ENCODE data around the gene AP4B1.
A peak's percentile ranks its signal among the peaks of the same experiment; 100 is the strongest.
"Not testable (repeated sequence)": the region's sequence is repeated elsewhere in the genome, so short reads cannot be mapped to it uniquely, and the experiment has no call there.

AP4B1 gene

DNA sequence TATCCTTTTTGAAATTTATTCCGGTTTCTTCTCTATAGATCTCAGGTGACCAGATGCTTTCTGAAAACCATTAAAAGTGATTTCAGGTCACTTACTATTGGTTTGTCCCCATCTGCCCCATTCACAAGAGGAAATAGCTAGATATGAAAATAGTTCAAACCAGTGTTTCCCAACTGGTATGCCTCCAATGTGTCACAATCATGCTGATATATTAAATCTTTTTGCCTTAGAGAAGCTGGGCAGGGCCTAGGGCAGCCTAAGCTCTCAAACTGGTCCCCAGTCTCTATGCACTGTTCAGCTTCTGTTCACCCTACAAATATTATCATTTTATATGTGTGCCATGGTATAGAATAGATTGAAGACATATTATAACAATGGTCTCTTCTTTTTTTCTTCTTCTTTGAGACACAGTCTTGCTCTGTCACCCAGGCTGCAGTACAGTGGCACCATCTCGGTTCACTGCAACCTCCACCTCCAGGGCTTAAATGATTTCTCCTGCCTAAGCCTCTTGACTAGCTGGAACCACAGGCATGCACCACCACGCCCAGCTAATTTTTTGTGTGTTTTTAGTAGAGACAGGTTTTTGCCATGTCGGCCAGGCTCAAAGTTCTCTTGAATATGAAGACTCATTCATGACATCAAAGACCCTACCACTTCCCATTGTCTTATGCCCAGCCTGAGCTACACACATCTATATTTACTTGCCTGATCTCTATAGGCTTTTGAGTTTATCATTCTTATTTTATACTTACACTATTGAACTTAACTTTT, 48.8 kb downstream of the AP4B1 start:
- peak in 1 of 3 donors; percentile 41 for DNase-seq

DNA sequence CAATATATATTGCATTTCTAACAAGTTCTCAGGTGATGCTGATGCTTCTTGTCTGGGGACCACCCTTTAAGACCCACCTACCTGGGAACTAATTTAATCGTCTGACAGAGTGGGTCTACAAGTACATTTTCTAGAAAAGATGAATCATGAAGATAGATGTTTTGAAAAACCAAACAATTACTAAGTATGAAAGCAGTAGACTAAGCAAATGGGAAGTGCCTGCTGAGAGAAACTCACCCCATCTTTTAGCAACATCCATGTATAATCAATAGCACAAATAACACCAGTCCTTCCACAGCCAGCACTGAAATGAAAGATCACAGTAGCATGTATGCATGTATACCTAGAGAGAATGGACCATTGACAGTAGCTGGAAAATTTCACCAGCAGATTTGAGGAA, 50.4 kb downstream of the AP4B1 start:
- DNase-seq = no peak

DNA sequence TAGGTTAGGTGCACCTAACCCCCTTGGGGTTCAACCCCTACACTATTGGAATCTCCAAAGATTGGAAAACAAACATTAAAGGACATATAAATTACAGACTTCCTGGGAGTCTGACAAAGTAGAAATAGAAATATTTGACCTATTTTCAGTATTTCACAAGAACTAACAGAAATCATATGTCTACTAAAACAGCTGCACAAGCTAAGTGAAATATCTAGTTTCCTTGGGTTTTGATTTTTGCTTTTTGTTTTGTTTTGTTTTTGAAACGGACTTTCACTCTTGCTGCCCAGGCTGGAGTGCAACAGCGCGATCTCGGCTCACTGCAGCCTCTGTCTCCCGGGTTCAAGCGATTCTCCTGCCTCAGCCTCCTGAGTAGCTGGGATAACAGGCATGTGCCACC, 51.9 kb downstream of the AP4B1 start:
- not testable (repeated sequence) for DNase-seq

DNA sequence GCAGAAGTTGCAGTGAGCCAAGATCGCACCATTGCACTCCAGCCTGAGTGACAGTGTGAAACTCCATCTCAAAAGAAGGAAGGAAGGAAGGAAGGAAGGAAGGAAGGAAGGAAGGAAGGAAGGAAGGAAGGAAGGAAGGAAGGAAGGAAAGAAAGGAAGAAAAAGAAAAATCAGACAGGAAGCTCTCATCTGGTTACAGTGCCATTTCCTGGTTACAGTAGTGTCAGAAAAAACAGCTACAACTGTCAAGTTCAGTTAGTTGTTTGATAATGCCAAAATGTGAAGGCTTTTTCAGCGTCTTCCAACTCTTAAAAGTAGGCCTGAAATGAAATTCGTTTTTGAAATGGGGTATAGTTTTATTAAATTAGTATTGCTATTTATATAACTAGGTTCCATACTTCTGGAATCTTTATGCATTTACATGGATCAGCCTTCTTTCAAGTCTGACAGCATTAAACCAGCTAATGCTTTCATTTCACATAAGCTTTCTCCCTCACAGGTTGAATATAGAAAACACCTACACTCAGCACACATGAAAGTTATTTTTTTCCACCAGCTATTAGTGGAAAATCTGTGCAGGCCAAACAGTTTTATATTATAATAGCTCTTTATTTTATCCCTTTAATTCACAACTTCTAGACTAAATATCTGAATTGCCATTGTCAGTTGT, 54.3 kb downstream of the AP4B1 start:
- no peak for DNase-seq

DNA sequence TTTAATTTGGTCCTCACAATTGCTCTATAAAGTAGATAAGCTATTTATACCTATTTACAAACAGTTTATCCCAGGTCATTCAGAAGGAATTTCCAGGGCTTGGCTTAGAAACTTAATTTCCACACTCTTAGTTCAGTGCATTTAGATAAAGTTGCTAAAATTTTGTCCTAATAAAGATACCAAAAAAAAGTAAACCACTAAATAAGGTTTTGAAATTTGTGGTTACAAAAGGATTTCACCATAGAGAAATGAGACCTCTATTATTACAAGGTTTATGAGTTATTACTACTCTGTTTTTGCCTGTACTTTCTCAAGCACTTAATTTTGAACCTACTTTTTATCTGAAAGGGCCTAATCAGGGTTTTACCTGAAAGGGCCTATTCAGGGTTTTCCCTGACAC, 55.5 kb downstream of the AP4B1 start:
- DNase-seq = no peak

DNA sequence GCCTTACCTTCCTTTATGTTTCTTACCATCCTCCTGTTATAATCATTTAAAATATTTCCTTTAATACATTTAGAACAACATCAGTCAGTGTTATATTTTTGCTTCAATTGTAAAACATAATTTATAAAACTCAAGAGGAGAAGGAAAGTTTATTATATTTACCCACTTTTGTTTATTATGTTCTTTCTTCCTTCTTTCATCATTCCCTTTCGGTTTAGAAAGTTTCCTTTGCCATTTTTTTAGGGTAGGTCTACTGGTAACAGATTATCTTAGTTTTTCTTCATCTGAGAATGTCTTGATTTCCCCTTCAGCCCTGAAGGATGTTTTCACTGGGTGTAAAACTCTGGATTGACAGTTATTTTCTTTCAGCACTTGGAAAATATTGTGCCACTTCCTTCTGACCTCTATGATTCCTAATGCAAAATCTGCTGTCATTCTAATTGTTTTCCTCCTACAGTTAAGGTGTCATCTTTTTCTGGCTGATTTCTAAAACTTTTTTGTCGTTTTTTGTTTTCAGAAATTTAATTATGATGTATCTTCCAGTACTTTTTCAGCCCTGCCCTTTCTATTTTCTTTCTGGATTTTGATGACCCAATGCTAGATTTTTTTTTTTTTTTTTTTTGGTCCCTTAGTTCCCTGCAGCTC, 58.1 kb downstream of the AP4B1 start:
- no peak for DNase-seq
